ENCODE results near the gene GRAMD1A.

DNA sequence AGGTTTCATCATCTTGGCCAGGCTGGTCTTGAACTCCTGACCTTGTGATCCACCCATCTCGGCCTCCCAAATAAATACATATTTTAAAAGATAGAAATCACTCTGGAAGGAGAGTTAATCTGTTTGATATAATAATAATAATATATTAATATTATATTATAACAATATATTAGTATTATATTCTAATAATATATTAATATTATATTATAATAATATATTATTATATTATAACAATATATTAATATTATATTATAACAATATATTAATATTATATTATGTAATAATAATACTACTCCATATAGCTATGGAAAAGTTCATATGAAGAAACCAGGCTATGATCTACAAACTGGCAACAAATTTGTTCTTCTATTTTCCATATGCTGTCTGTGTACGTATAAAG, 58.2 kb downstream of the GRAMD1A start:
- TF ChIP-seq POLR2A (IDR thresholded peaks at IDR 0.05; ENCODE audit: extremely low read depth, insufficient read length) (no peak), CTCF (IDR thresholded peaks at IDR 0.05; ENCODE audit: low read depth, low read length) (no peak), MYC (IDR thresholded peaks at IDR 0.05; ENCODE audit: low read depth, low read length) (no peak)

Measured in NB4 (cell line).